Measurements from ENCODE around the gene WWC2.

GRCh38 chr4:183349673-183350072 is 250.6 kb downstream of the WWC2 start:
- TF ChIP-seq GATA3 (IDR thresholded peaks at IDR 0.05; ENCODE audit: low read depth, low read length) = no peak
- no peak for TF ChIP-seq GATA2 (IDR thresholded peaks at IDR 0.05; ENCODE audit: low read depth, low read length)
